RWPE1 (cell line): ENCODE measurements around the gene NR5A2.

ENCODE experiments used
- CTCF ChIA-PET: fragments of 350-600 bp; sonication (Branson Sonifier 250); formaldehyde crosslinking; extraction: SDS; loops from one replicate; lab custom pipeline; 2021; lab: Yijun Ruan, JAX
- POLR2A ChIA-PET: fragments of 400-600 bp; formaldehyde crosslinking; extraction: SDS; loops from one replicate; lab custom pipeline; 2020; ENCODE audit warnings: antibody characterized with exemption; ENCODE audit not compliant: low non-redundant PET; lab: Yijun Ruan, JAX
- DNase-seq: peaks from one replicate; pipeline ENCODE4 v3.0.0; 2012; ENCODE audit warnings: low spot score
- H3K27ac ChIP-seq: fragments of 450-650 bp; 2 replicates; pipeline ENCODE4 v1.5.1; 2017
- CTCF ChIP-seq: fragments of 450-650 bp; conservative IDR thresholded peaks from 2 replicates; pipeline ENCODE4 v1.5.1; 2017; ENCODE audit warnings: low read depth, mild to moderate bottlenecking

Gene NR5A2

GRCh38 chr1:200191993-200192392 lies 164.5 kb downstream of the NR5A2 start:
- ChIA-PET CTCF (interaction anchor here (0.7 kb wide), 1 partner anchor 19 kb away, joined by 3 read pairs; no protein-coding TSS in a partner anchor), POLR2A (no interaction called here)
- no peak for TF ChIP-seq CTCF
- DNase-seq: no peak
- no peak overlapping the region for H3K27ac ChIP-seq

DNA sequence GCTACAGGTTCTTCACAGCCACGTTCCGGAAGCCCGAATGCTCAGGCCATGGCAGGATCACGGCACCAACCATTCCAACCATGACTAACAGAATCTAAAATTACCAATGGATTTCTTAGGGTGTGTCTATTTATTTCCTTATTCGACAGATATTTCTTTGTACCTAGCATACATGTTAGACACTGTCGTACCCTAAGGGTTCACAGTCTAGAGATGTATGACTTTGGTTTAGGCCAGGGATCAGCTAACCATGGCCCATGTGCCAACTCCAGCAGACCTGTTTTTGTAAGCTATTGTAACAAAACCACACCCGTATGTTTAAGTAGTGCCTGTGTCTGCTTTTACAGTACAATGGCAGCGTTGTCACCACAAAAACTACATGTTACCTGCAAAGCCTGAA lies 167.0 kb downstream of the NR5A2 start:
- DNase-seq: no peak
- no peak for TF ChIP-seq CTCF
- CTCF ChIA-PET: interaction anchor here (0.6 kb wide), 1 partner anchor 294 kb away, joined by 3 read pairs; no protein-coding TSS in a partner anchor
- H3K27ac ChIP-seq: no peak overlapping the region
- POLR2A ChIA-PET: no interaction called here

DNA sequence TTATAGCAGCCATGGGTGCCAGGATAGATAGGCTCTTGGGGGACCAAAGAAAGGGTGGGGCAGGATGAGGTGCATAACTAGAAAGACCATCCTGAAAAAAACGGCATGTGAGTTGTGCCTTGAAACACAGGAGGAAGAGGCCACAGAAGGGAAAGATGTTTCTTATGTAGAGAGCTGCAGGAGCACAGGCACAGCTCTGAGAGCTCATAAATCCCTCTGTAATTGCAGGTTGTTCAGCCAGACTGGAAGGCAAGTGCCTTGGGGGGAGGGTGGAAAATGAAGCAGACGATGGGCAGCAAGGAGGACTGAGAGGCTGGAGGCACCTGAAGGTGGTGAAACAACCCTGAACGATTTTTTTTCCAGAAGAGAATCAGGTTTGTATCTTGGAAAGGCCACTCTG lies 170.7 kb downstream of the NR5A2 start:
- no peak overlapping the region for H3K27ac ChIP-seq
- no peak for DNase-seq
- CTCF ChIA-PET: no interaction called here
- no peak for TF ChIP-seq CTCF
- POLR2A ChIA-PET: no interaction called here

- POLR2A ChIA-PET: interaction anchor here (0.6 kb wide), 1 partner anchor 464 kb away, joined by 3 read pairs; no protein-coding TSS in a partner anchor
- CTCF ChIA-PET: interaction anchor here (0.7 kb wide), 1 partner anchor 29 kb away, joined by 3 read pairs; no protein-coding TSS in a partner anchor
- no peak overlapping the region for H3K27ac ChIP-seq
- no peak for TF ChIP-seq CTCF
- DNase-seq: no peak
Measured at GRCh38 chr1:200205216-200205995, 177.9 kb downstream of the NR5A2 start.

DNA sequence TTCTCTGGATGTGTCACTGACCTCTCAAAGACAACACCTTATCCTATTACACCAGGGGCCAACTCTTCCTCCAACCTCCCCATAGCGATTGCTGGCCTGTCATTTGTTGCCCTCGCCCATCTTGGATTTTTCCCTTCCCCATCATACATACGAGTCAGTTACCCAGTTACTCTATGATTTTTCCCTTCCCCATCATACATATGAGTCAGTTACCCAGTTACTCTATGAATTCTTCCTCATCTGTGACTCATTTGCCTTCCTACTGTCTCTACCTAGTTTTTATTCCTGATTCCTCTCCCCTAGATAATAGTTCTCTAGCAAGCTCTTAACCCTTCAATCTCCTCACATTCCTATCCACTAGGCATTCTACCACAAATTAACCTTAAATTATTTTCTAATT lies 178.8 kb downstream of the NR5A2 start:
- ChIA-PET POLR2A (no interaction called here), CTCF (interaction anchor here (0.6 kb wide), 2 partner anchors 76 to 178 kb away, joined by 3 to 4 read pairs; no protein-coding TSS in a partner anchor)
- no peak for TF ChIP-seq CTCF
- no peak overlapping the region for H3K27ac ChIP-seq
- DNase-seq: peak; percentile 89

GRCh38 chr1:200206761-200207160 lies 179.3 kb downstream of the NR5A2 start:
- H3K27ac ChIP-seq: no peak overlapping the region
- ChIA-PET CTCF (interaction anchor here (0.6 kb wide), 1 partner anchor 76 kb away, joined by 4 read pairs; no protein-coding TSS in a partner anchor), POLR2A (no interaction called here)
- DNase-seq: peak; percentile 45
- no peak for TF ChIP-seq CTCF
